ENCODE data around the gene SOX11.

The SOX11 gene

GRCh38 chr2:5722236-5722635 is 30.1 kb downstream of the SOX11 start:
- DNase-seq (ENCODE audit: low spot score) = no peak
- FAIRE-seq = no peak

GRCh38 chr2:5723791-5724735 is 31.9 kb downstream of the SOX11 start:
- no peak for DNase-seq (ENCODE audit: low spot score)
- FAIRE-seq = no peak

GRCh38 chr2:5725072-5725471 is 32.9 kb downstream of the SOX11 start:
- FAIRE-seq = no peak
- DNase-seq (ENCODE audit: low spot score) = no peak

- no peak for DNase-seq (ENCODE audit: low spot score)
- no peak for FAIRE-seq
Measured at GRCh38 chr2:5725794-5726463, 33.7 kb downstream of the SOX11 start.

- DNase-seq (ENCODE audit: low spot score) = no peak
- FAIRE-seq = no peak
Measured at GRCh38 chr2:5727235-5727634, 35.1 kb downstream of the SOX11 start.

GRCh38 chr2:5729416-5729815 is 37.2 kb downstream of the SOX11 start:
- no peak for FAIRE-seq

GRCh38 chr2:5730386-5730785 is 38.2 kb downstream of the SOX11 start:
- no peak for FAIRE-seq
- no peak for DNase-seq (ENCODE audit: low spot score)

More at GRCh38 chr2:5729416-5729815, 37.2 kb downstream of the SOX11 start:
- DNase-seq (ENCODE audit: low spot score) = no peak

- FAIRE-seq (no peak), DNase-seq (ENCODE audit: low spot score) (no peak)
Measured at GRCh38 chr2:5734859-5735520, 42.8 kb downstream of the SOX11 start.

- FAIRE-seq (no peak), DNase-seq (ENCODE audit: low spot score) (no peak)
Measured at GRCh38 chr2:5735521-5735861, 43.3 kb downstream of the SOX11 start.

- DNase-seq (ENCODE audit: low spot score) = no peak
- no peak for FAIRE-seq
Measured at GRCh38 chr2:5736050-5736449, 43.9 kb downstream of the SOX11 start.

- DNase-seq (ENCODE audit: low spot score) = no peak
- FAIRE-seq = no peak
Measured at GRCh38 chr2:5736886-5737285, 44.7 kb downstream of the SOX11 start.

- FAIRE-seq = no peak
Measured at GRCh38 chr2:5740053-5740452, 47.9 kb downstream of the SOX11 start.

GRCh38 chr2:5740817-5741216 is 48.6 kb downstream of the SOX11 start:
- FAIRE-seq (no peak), DNase-seq (ENCODE audit: low spot score) (no peak)

More at GRCh38 chr2:5740053-5740452, 47.9 kb downstream of the SOX11 start:
- no peak for DNase-seq (ENCODE audit: low spot score)

GRCh38 chr2:5741242-5741641 is 49.1 kb downstream of the SOX11 start:
- FAIRE-seq = no peak
- no peak for DNase-seq (ENCODE audit: low spot score)

- DNase-seq (ENCODE audit: low spot score) (no peak), FAIRE-seq (no peak)
Measured at GRCh38 chr2:5742126-5742525, 49.9 kb downstream of the SOX11 start.

- DNase-seq (ENCODE audit: low spot score) (no peak), FAIRE-seq (no peak)
Measured at GRCh38 chr2:5748391-5748790, 56.2 kb downstream of the SOX11 start.

GRCh38 chr2:5748946-5749345 is 56.8 kb downstream of the SOX11 start:
- FAIRE-seq (no peak), DNase-seq (ENCODE audit: low spot score) (no peak)

GRCh38 chr2:5749347-5749746 is 57.2 kb downstream of the SOX11 start:
- DNase-seq (ENCODE audit: low spot score) = no peak
- no peak for FAIRE-seq

All from urothelium cell line (cell line).